GM23338 (cell line): ENCODE results near the gene SCGN. TPM values are rescaled to one million over a fixed set of nuclear protein-coding genes. Genes with fewer than 3 reads are reported as not detected.

Experiments
- ATAC-seq: fragments of 200-7000 bp; cut with Tn5 transposase; 3 replicates; pipeline ENCODE4 v1.9.1; 2020
- DNase-seq: peaks from one replicate; pipeline ENCODE4 v3.0.0-alpha.2; 2015; ENCODE audit warnings: low spot score
- H2AFZ ChIP-seq: fragments of 200-600 bp; sonication (generic); 2 replicates; pipeline ENCODE4 v1.8.0; 2016; ENCODE audit warnings: antibody characterized with exemption, mild to moderate bottlenecking, moderate library complexity
- H3F3A ChIP-seq: fragments of 200-600 bp; sonication (generic); replicated peaks from 2 replicates; pipeline ENCODE4 v1.8.0; 2017; ENCODE audit warnings: antibody characterized with exemption, mixed run types, low read depth
- H3K27ac ChIP-seq: fragments of 200-600 bp; sonication (generic); 2 replicates; pipeline ENCODE4 v1.6.1; 2016; ENCODE audit warnings: low read depth
- H3K27me3 ChIP-seq: fragments of 200-600 bp; sonication (generic); 2 replicates; pipeline ENCODE4 v1.8.0; 2016; ENCODE audit warnings: mild to moderate bottlenecking, mixed run types, moderate library complexity; ENCODE audit not compliant: insufficient read depth
- H3K36me3 ChIP-seq: fragments of 200-600 bp; sonication (generic); 2 replicates; pipeline ENCODE4 v1.8.0; 2016; ENCODE audit warnings: mild to moderate bottlenecking; ENCODE audit not compliant: insufficient read depth
- H3K4me1 ChIP-seq: fragments of 200-600 bp; sonication (generic); 2 replicates; pipeline ENCODE4 v1.8.0; 2016; ENCODE audit warnings: mild to moderate bottlenecking, moderate library complexity; ENCODE audit not compliant: insufficient read depth
- H3K4me2 ChIP-seq: fragments of 200-600 bp; sonication (generic); 2 replicates; pipeline ENCODE4 v1.7.1; 2017; ENCODE audit warnings: mixed run types
- H3K4me3 ChIP-seq: fragments of 200-600 bp; sonication (generic); 2 replicates; pipeline ENCODE4 v1.6.1; 2016; ENCODE audit warnings: mixed run types
- H3K79me2 ChIP-seq: fragments of 200-600 bp; sonication (generic); replicated peaks from 2 replicates; pipeline ENCODE4 v1.8.0; 2017; ENCODE audit warnings: mild to moderate bottlenecking; ENCODE audit not compliant: insufficient read depth
- H3K9me2 ChIP-seq: fragments of 200-600 bp; sonication (generic); 2 replicates; pipeline ENCODE4 v1.8.0; 2017; ENCODE audit not compliant: insufficient read depth
- H4K20me1 ChIP-seq: fragments of 200-600 bp; sonication (generic); replicated peaks from 2 replicates; pipeline ENCODE4 v1.8.0; 2017; ENCODE audit warnings: mild to moderate bottlenecking; ENCODE audit not compliant: insufficient read depth
- H3K27ac Mint-ChIP-seq: 2 replicates; pipeline ENCODE4 v1.8.0; 2020; ENCODE audit warnings: inconsistent platforms, mild to moderate bottlenecking, moderate library complexity, mixed read lengths
- H3K27me3 Mint-ChIP-seq: 3 replicates; pipeline ENCODE4 v1.8.0; 2022; ENCODE audit warnings: low read depth, mild to moderate bottlenecking, moderate library complexity, mixed read lengths, inconsistent platforms; ENCODE audit not compliant: insufficient read depth, poor library complexity
- H3K36me3 Mint-ChIP-seq: 3 replicates; pipeline ENCODE4 v1.8.0; 2021; ENCODE audit warnings: low read depth, mild to moderate bottlenecking, inconsistent platforms, moderate library complexity, mixed read lengths
- H3K4me1 Mint-ChIP-seq: 3 replicates; pipeline ENCODE4 v1.8.0; 2020; ENCODE audit warnings: mild to moderate bottlenecking, inconsistent platforms, mixed read lengths
- H3K4me3 Mint-ChIP-seq: 3 replicates; pipeline ENCODE4 v1.8.0; 2021; ENCODE audit warnings: moderate library complexity, mild to moderate bottlenecking, inconsistent platforms, mixed read lengths
- H3K9me3 Mint-ChIP-seq: 3 replicates; pipeline ENCODE4 v1.8.0; 2020; ENCODE audit warnings: moderate library complexity, mild to moderate bottlenecking, inconsistent platforms, mixed read lengths
- CREB1 ChIP-seq: fragments of 250-450 bp; sonication (Bioruptor Pico); IDR thresholded peaks from 2 replicates; pipeline ENCODE4 v1.5.0; 2020; ENCODE audit warnings: low read depth, mild to moderate bottlenecking, moderate library complexity
- EZH2 ChIP-seq: fragments of 200-600 bp; sonication (generic); IDR thresholded peaks from one replicate; pipeline ENCODE4 v1.8.0; 2017; ENCODE audit warnings: antibody characterized with exemption, mild to moderate bottlenecking, low read depth; ENCODE audit not compliant: unreplicated experiment
- EZH2phosphoT487 ChIP-seq: fragments of 200-600 bp; sonication (generic); IDR thresholded peaks from one replicate; pipeline ENCODE4 v1.8.1; 2018; ENCODE audit warnings: antibody characterized with exemption; ENCODE audit not compliant: unreplicated experiment
- JUNB ChIP-seq: IDR thresholded peaks from one replicate; pipeline ENCODE4 v1.6.1; 2016; ENCODE audit warnings: antibody characterized with exemption; ENCODE audit not compliant: unreplicated experiment
- NANOG ChIP-seq: IDR thresholded peaks from 2 replicates; pipeline ENCODE4 v1.6.1; 2016; ENCODE audit warnings: antibody characterized with exemption, borderline replicate concordance
- POLR2AphosphoS5 ChIP-seq: IDR thresholded peaks from 2 replicates; pipeline ENCODE4 v1.6.1; 2016; ENCODE audit warnings: antibody characterized with exemption, low read depth
- STAT1 ChIP-seq: IDR thresholded peaks from one replicate; pipeline ENCODE4 v1.6.1; 2016; ENCODE audit warnings: antibody characterized with exemption; ENCODE audit not compliant: unreplicated experiment
- ZNF114 ChIP-seq: fragments of 250-450 bp; sonication (Bioruptor Pico); IDR thresholded peaks from 2 replicates; pipeline ENCODE4 v1.5.0; 2020; ENCODE audit warnings: mild to moderate bottlenecking, moderate library complexity
- ZNF331 ChIP-seq: fragments of 250-450 bp; sonication (Bioruptor Pico); IDR thresholded peaks from 2 replicates; pipeline ENCODE4 v1.5.0; 2020; ENCODE audit warnings: low read depth, mild to moderate bottlenecking, moderate library complexity
- polyA plus RNA-seq: library from polyadenylated mRNA; unstranded; fragments of >200 nt; fragmentation: Nextera tagmentation; extraction: Ambion mirVana; gene quantifications from 2 replicates; pipeline ENCODE4 v1.2.1, GENCODE V29; 2016
- total RNA-seq: library from RNA; depleted of rRNA; stranded (reverse); fragments of >200 nt; shearing (Covaris generic); gene quantifications from 2 replicates; pipeline ENCODE4 v1.2.3, GENCODE V29; 2014
- TF ChIP-seq, protein P1 (sequence below): IDR thresholded peaks from one replicate; pipeline ENCODE4 v1.6.1; 2018; ENCODE audit warnings: antibody characterized with exemption; ENCODE audit not compliant: unreplicated experiment
- TF ChIP-seq, protein P2 (sequence below): fragments of 250-450 bp; sonication (Bioruptor Pico); IDR thresholded peaks from 2 replicates; pipeline ENCODE4 v1.5.0; 2020; ENCODE audit warnings: mild to moderate bottlenecking, moderate library complexity
- TF ChIP-seq, protein P3 (sequence below): IDR thresholded peaks from 2 replicates; pipeline ENCODE4 v1.6.1; 2016; ENCODE audit warnings: antibody characterized with exemption
- TF ChIP-seq, protein P4 (sequence below), 2 experiments: fragments of 200-600 bp in 1 of 2; sonication (generic) in 1 of 2; conservative IDR thresholded peaks; 2 replicates each; pipeline versions ENCODE4 v1.5.1 to v1.6.1; 2016 to 2017; ENCODE audit warnings: antibody characterized with exemption in 2 of 2, low read depth in 2 of 2, mild to moderate bottlenecking in 2 of 2, moderate library complexity in 1 of 2

Gene SCGN
- total and polyA plus RNA-seq, 2 experiments from 2014 or later = not detected

DNA sequence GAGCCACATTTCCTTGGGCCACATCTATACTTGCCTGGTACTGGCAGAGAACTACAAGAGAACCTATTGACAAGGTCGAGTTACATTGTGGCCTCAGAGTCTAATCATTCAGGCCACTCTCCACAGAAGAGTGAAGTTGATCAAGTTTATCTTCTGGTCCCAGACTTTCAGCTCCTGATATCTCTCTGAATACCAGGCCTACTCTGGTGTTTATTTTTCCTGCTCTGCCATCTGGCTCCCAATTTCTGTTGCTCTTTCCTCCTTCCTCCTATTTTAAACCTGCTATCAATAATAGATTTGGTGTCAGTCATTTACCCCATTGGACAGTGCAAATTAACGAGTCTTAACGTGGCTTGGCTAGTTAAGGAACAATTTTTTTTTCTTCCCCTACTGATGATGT is 46.6 kb downstream of the SCGN start:
- Mint-ChIP-seq H3K27ac (no peak overlapping the region), H3K4me3 (no peak overlapping the region), H3K27me3 (no peaks in the 10 kb centered on the region), H3K36me3 (no peaks in the 10 kb centered on the region), H3K9me3 (no peaks in the 10 kb centered on the region; the same call in 2 of the 3 replicates), H3K4me1 (no peaks in the 10 kb centered on the region)
- no peak for TF ChIP-seq ZNF114
- TF ChIP-seq, protein P1, sequence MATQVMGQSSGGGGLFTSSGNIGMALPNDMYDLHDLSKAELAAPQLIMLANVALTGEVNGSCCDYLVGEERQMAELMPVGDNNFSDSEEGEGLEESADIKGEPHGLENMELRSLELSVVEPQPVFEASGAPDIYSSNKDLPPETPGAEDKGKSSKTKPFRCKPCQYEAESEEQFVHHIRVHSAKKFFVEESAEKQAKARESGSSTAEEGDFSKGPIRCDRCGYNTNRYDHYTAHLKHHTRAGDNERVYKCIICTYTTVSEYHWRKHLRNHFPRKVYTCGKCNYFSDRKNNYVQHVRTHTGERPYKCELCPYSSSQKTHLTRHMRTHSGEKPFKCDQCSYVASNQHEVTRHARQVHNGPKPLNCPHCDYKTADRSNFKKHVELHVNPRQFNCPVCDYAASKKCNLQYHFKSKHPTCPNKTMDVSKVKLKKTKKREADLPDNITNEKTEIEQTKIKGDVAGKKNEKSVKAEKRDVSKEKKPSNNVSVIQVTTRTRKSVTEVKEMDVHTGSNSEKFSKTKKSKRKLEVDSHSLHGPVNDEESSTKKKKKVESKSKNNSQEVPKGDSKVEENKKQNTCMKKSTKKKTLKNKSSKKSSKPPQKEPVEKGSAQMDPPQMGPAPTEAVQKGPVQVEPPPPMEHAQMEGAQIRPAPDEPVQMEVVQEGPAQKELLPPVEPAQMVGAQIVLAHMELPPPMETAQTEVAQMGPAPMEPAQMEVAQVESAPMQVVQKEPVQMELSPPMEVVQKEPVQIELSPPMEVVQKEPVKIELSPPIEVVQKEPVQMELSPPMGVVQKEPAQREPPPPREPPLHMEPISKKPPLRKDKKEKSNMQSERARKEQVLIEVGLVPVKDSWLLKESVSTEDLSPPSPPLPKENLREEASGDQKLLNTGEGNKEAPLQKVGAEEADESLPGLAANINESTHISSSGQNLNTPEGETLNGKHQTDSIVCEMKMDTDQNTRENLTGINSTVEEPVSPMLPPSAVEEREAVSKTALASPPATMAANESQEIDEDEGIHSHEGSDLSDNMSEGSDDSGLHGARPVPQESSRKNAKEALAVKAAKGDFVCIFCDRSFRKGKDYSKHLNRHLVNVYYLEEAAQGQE = no peak
- TF ChIP-seq CREB1 = no peak
- TF ChIP-seq, protein P2, sequence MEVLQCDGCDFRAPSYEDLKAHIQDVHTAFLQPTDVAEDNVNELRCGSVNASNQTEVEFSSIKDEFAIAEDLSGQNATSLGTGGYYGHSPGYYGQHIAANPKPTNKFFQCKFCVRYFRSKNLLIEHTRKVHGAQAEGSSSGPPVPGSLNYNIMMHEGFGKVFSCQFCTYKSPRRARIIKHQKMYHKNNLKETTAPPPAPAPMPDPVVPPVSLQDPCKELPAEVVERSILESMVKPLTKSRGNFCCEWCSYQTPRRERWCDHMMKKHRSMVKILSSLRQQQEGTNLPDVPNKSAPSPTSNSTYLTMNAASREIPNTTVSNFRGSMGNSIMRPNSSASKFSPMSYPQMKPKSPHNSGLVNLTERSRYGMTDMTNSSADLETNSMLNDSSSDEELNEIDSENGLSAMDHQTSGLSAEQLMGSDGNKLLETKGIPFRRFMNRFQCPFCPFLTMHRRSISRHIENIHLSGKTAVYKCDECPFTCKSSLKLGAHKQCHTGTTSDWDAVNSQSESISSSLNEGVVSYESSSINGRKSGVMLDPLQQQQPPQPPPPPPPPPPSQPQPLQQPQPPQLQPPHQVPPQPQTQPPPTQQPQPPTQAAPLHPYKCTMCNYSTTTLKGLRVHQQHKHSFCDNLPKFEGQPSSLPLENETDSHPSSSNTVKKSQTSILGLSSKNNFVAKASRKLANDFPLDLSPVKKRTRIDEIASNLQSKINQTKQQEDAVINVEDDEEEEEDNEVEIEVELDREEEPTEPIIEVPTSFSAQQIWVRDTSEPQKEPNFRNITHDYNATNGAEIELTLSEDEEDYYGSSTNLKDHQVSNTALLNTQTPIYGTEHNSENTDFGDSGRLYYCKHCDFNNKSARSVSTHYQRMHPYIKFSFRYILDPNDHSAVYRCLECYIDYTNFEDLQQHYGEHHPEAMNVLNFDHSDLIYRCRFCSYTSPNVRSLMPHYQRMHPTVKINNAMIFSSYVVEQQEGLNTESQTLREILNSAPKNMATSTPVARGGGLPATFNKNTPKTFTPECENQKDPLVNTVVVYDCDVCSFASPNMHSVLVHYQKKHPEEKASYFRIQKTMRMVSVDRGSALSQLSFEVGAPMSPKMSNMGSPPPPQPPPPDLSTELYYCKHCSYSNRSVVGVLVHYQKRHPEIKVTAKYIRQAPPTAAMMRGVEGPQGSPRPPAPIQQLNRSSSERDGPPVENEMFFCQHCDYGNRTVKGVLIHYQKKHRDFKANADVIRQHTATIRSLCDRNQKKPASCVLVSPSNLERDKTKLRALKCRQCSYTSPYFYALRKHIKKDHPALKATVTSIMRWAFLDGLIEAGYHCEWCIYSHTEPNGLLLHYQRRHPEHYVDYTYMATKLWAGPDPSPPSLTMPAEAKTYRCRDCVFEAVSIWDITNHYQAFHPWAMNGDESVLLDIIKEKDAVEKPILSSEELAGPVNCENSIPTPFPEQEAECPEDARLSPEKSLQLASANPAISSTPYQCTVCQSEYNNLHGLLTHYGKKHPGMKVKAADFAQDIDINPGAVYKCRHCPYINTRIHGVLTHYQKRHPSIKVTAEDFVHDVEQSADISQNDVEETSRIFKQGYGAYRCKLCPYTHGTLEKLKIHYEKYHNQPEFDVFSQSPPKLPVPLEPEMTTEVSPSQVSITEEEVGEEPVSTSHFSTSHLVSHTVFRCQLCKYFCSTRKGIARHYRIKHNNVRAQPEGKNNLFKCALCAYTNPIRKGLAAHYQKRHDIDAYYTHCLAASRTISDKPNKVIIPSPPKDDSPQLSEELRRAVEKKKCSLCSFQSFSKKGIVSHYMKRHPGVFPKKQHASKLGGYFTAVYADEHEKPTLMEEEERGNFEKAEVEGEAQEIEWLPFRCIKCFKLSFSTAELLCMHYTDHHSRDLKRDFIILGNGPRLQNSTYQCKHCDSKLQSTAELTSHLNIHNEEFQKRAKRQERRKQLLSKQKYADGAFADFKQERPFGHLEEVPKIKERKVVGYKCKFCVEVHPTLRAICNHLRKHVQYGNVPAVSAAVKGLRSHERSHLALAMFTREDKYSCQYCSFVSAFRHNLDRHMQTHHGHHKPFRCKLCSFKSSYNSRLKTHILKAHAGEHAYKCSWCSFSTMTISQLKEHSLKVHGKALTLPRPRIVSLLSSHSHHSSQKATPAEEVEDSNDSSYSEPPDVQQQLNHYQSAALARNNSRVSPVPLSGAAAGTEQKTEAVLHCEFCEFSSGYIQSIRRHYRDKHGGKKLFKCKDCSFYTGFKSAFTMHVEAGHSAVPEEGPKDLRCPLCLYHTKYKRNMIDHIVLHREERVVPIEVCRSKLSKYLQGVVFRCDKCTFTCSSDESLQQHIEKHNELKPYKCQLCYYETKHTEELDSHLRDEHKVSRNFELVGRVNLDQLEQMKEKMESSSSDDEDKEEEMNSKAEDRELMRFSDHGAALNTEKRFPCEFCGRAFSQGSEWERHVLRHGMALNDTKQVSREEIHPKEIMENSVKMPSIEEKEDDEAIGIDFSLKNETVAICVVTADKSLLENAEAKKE (CRISPR knock-in tag) = no peak
- no peak for TF ChIP-seq EZH2phosphoT487
- TF ChIP-seq, protein P3, sequence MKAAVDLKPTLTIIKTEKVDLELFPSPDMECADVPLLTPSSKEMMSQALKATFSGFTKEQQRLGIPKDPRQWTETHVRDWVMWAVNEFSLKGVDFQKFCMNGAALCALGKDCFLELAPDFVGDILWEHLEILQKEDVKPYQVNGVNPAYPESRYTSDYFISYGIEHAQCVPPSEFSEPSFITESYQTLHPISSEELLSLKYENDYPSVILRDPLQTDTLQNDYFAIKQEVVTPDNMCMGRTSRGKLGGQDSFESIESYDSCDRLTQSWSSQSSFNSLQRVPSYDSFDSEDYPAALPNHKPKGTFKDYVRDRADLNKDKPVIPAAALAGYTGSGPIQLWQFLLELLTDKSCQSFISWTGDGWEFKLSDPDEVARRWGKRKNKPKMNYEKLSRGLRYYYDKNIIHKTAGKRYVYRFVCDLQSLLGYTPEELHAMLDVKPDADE = no peak
- TF ChIP-seq STAT1 = no peak
- no peak for TF ChIP-seq JUNB
- no peak for TF ChIP-seq ZNF331
- no peak for TF ChIP-seq POLR2AphosphoS5
- no peak for TF ChIP-seq EZH2
- TF ChIP-seq, protein P4, sequence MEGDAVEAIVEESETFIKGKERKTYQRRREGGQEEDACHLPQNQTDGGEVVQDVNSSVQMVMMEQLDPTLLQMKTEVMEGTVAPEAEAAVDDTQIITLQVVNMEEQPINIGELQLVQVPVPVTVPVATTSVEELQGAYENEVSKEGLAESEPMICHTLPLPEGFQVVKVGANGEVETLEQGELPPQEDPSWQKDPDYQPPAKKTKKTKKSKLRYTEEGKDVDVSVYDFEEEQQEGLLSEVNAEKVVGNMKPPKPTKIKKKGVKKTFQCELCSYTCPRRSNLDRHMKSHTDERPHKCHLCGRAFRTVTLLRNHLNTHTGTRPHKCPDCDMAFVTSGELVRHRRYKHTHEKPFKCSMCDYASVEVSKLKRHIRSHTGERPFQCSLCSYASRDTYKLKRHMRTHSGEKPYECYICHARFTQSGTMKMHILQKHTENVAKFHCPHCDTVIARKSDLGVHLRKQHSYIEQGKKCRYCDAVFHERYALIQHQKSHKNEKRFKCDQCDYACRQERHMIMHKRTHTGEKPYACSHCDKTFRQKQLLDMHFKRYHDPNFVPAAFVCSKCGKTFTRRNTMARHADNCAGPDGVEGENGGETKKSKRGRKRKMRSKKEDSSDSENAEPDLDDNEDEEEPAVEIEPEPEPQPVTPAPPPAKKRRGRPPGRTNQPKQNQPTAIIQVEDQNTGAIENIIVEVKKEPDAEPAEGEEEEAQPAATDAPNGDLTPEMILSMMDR (conservative IDR thresholded peaks at IDR 0.05; ENCODE audit: low read depth in 2 of 2) = no peak
- no peak for TF ChIP-seq NANOG
- Histone ChIP-seq H3K27ac (no peak overlapping the region), H3K36me3 (no peaks in the 10 kb centered on the region), H2AFZ (no peak overlapping the region), H4K20me1 (no peaks in the 10 kb centered on the region), H3K4me2 (no peak overlapping the region), H3K4me3 (no peak overlapping the region), H3K27me3 (no peaks in the 10 kb centered on the region), H3K79me2 (no peaks in the 10 kb centered on the region), H3F3A (no peaks in the 10 kb centered on the region), H3K4me1 (no peaks in the 10 kb centered on the region), H3K9me2 (no peaks in the 10 kb centered on the region)
- ATAC-seq = no peak
- DNase-seq = no peak
